ENCODE measurements around the gene ACOT4.
"Not testable (repeated sequence)": the region's sequence is repeated elsewhere in the genome, so short reads cannot be mapped to it uniquely, and the experiment has no call there.

The ACOT4 gene

GRCh38 chr14:73591690-73592449 is at the start of gene ACOT4:
TSS of gene ACOT4 (plus strand) at chr14:73591873. CDS start at chr14:73591960, 87 bp downstream.
- DNase-seq, result peak; percentile 25

- DNase-seq, result not testable (repeated sequence)
These were observed 48.7 kb upstream of the ACOT4 start for GRCh38 chr14:73542961-73543360.

GRCh38 chr14:73545353-73545752 is 46.3 kb upstream of the ACOT4 start:
- DNase-seq, result not testable (repeated sequence)

GRCh38 chr14:73549097-73549496 is 42.6 kb upstream of the ACOT4 start:
- DNase-seq, result not testable (repeated sequence)

- not testable (repeated sequence) for DNase-seq
These were observed 41.7 kb upstream of the ACOT4 start for GRCh38 chr14:73549889-73550524.

GRCh38 chr14:73553845-73554244 is 37.8 kb upstream of the ACOT4 start:
- DNase-seq, result no peak

- DNase-seq, result not testable (repeated sequence)
These were observed 34.5 kb upstream of the ACOT4 start for GRCh38 chr14:73557201-73557600.

GRCh38 chr14:73558238-73558637 is 33.4 kb upstream of the ACOT4 start:
- DNase-seq, result not testable (repeated sequence)

GRCh38 chr14:73562256-73562655 is 29.4 kb upstream of the ACOT4 start:
- DNase-seq, result not testable (repeated sequence)

GRCh38 chr14:73562696-73563095 is 29.0 kb upstream of the ACOT4 start:
- not testable (repeated sequence) for DNase-seq

GRCh38 chr14:73566431-73566830 is 25.2 kb upstream of the ACOT4 start:
- not testable (repeated sequence) for DNase-seq

- not testable (repeated sequence) for DNase-seq
These were observed 24.7 kb upstream of the ACOT4 start for GRCh38 chr14:73566935-73567334.

- no peak for DNase-seq
These were observed 24.3 kb upstream of the ACOT4 start for GRCh38 chr14:73567358-73567757.

- no peak for DNase-seq
These were observed 23.5 kb upstream of the ACOT4 start for GRCh38 chr14:73567951-73568885.

- not testable (repeated sequence) for DNase-seq
These were observed 22.8 kb upstream of the ACOT4 start for GRCh38 chr14:73568886-73569184.

GRCh38 chr14:73569185-73569958 is 22.3 kb upstream of the ACOT4 start, which contains the start of gene ACOT2:
TSS of gene ACOT2 (plus strand) at chr14:73569213. CDS start at chr14:73569241, 28 bp downstream.
- peak; percentile 90 for DNase-seq

- DNase-seq, result not testable (repeated sequence)
These were observed 20.8 kb upstream of the ACOT4 start for GRCh38 chr14:73570913-73571312.

GRCh38 chr14:73573034-73573433 is 18.6 kb upstream of the ACOT4 start:
- not testable (repeated sequence) for DNase-seq

- DNase-seq, result not testable (repeated sequence)
These were observed 17.9 kb upstream of the ACOT4 start for GRCh38 chr14:73573740-73574139.

- not testable (repeated sequence) for DNase-seq
These were observed 17.4 kb upstream of the ACOT4 start for GRCh38 chr14:73574251-73574650.

GRCh38 chr14:73576391-73576790 is 15.3 kb upstream of the ACOT4 start:
- DNase-seq, result no peak

GRCh38 chr14:73577214-73577613 is 14.5 kb upstream of the ACOT4 start:
- not testable (repeated sequence) for DNase-seq

Measured in NCI-H2171 (cell line).